Vagina (tissue), 2 donors: Measurements from ENCODE around the gene BDKRB1.

Source experiments
- POLR2AphosphoS5 ChIP-seq, 2 donors: sonication (generic); formaldehyde crosslinking; IDR thresholded peaks; one replicate each; pipeline ENCODE4 v1.9.0; 2017; ENCODE audit warnings: antibody characterized with exemption in 2 of 2, mild to moderate bottlenecking in 2 of 2, low read depth in 1 of 2; ENCODE audit not compliant: insufficient read depth in 1 of 2
- TF ChIP-seq, protein P1 (sequence below), 3 experiments: fragments of 450-650 bp in 2 of 3; fragments of 200-600 bp in 1 of 3; sonication (generic) in 1 of 3; IDR thresholded peaks; one replicate each; pipeline ENCODE4 v1.5.1; 2017 to 2019; ENCODE audit warnings: antibody characterized with exemption in 3 of 3, mild to moderate bottlenecking in 2 of 3, moderate library complexity in 2 of 3

DNA sequence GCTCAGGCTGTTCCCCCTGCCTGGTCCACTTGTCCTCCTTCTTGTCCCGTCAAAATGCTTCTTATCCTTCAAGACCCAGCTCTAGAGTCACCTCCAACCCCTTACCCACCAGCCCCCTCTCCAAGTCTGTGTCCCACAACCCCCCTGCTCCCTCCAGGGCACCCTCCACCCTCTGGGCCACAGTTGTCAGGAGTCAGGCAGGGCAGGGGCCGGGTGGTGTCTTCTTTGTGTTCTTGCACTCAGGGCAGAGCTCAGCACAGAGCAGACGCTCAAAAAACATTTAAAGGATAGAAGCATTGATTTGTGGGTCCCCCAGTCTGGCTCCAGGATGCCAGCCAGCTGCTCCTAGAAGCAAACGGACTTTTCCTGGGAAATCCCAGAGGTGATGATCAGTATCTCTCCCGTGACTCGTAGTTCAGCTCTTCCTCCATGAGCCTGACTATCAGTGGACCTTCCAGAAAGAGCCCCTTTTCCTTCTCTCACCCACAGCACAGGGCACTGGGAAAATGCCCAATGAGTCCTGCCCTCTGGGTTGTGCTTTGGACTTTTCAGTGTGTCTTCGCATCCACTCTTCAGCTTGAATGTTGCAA lies 17.2 kb upstream of the BDKRB1 start:
- TF ChIP-seq, protein P1, sequence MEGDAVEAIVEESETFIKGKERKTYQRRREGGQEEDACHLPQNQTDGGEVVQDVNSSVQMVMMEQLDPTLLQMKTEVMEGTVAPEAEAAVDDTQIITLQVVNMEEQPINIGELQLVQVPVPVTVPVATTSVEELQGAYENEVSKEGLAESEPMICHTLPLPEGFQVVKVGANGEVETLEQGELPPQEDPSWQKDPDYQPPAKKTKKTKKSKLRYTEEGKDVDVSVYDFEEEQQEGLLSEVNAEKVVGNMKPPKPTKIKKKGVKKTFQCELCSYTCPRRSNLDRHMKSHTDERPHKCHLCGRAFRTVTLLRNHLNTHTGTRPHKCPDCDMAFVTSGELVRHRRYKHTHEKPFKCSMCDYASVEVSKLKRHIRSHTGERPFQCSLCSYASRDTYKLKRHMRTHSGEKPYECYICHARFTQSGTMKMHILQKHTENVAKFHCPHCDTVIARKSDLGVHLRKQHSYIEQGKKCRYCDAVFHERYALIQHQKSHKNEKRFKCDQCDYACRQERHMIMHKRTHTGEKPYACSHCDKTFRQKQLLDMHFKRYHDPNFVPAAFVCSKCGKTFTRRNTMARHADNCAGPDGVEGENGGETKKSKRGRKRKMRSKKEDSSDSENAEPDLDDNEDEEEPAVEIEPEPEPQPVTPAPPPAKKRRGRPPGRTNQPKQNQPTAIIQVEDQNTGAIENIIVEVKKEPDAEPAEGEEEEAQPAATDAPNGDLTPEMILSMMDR (IDR thresholded peaks at IDR 0.05): no peak
- TF ChIP-seq POLR2AphosphoS5 (IDR thresholded peaks at IDR 0.05; ENCODE audit: insufficient read depth in 1 of 2, low read depth in 1 of 2): no peak
